IMR-90 (cell line): ENCODE data around the gene SKAP1.

Experiments used
- BHLHE40 ChIP-seq: fragments of 150-350 bp; IDR thresholded peaks from 2 replicates; pipeline ENCODE4 v1.6.1; 2016; ENCODE audit warnings: mild to moderate bottlenecking, low read depth, low read length
- CEBPB ChIP-seq: IDR thresholded peaks from 2 replicates; pipeline ENCODE4 v1.6.1; 2012; ENCODE audit warnings: low read depth, low read length, improper control_type of control experiment
- CHD1 ChIP-seq: IDR thresholded peaks from 2 replicates; pipeline ENCODE4 v1.6.1; 2012; ENCODE audit warnings: low read depth, low read length, improper control_type of control experiment
- FOS ChIP-seq: fragments of 150-350 bp; IDR thresholded peaks from 2 replicates; pipeline ENCODE4 v1.6.1; 2016; ENCODE audit warnings: low read depth, low read length
- MAFK ChIP-seq: IDR thresholded peaks from 2 replicates; pipeline ENCODE4 v1.6.1; 2012; ENCODE audit warnings: low read depth, low read length, improper control_type of control experiment
- MXI1 ChIP-seq: IDR thresholded peaks from 2 replicates; pipeline ENCODE4 v1.6.1; 2012; ENCODE audit warnings: low read depth, mild to moderate bottlenecking, low read length, moderate library complexity, borderline replicate concordance
- POLR2A ChIP-seq: IDR thresholded peaks from 2 replicates; pipeline ENCODE4 v1.6.1; 2012; ENCODE audit warnings: mild to moderate bottlenecking, low read depth, low read length
- RAD21 ChIP-seq: IDR thresholded peaks from 2 replicates; pipeline ENCODE4 v1.6.1; 2012; ENCODE audit warnings: low read length, improper control_type of control experiment
- TF ChIP-seq, protein P1 (sequence below): conservative IDR thresholded peaks from 2 replicates; pipeline ENCODE4 v1.5.1; 2012; ENCODE audit warnings: mild to moderate bottlenecking, low read depth, low read length, improper control_type of control experiment

DNA sequence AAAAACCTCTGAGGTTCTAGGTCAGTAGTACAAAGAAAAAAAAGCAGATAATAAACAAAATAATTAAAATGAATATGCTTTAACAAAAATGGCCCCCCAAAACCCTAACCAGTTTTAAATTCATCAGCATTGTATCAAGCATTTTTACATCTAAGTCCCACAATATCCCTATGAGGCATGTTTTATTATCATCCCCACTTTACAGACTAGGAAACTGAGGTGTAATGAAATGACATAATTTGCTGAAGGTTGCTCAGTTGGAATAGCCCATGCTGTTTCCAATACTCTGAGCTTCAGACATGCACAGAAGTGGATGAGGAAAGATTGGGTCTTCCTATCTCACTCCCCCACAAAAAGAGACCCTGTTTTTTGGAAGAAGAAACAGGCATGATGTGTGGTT is 234.1 kb downstream of the SKAP1 start:
- TF ChIP-seq, protein P1, sequence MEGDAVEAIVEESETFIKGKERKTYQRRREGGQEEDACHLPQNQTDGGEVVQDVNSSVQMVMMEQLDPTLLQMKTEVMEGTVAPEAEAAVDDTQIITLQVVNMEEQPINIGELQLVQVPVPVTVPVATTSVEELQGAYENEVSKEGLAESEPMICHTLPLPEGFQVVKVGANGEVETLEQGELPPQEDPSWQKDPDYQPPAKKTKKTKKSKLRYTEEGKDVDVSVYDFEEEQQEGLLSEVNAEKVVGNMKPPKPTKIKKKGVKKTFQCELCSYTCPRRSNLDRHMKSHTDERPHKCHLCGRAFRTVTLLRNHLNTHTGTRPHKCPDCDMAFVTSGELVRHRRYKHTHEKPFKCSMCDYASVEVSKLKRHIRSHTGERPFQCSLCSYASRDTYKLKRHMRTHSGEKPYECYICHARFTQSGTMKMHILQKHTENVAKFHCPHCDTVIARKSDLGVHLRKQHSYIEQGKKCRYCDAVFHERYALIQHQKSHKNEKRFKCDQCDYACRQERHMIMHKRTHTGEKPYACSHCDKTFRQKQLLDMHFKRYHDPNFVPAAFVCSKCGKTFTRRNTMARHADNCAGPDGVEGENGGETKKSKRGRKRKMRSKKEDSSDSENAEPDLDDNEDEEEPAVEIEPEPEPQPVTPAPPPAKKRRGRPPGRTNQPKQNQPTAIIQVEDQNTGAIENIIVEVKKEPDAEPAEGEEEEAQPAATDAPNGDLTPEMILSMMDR = no peak
- no peak for TF ChIP-seq CEBPB
- no peak for TF ChIP-seq POLR2A
- TF ChIP-seq CHD1 = no peak
- TF ChIP-seq BHLHE40 = no peak
- TF ChIP-seq MXI1 = no peak
- no peak for TF ChIP-seq MAFK
- no peak for TF ChIP-seq RAD21
- TF ChIP-seq FOS = no peak
